ENCODE results near the gene CRADD.

DNA sequence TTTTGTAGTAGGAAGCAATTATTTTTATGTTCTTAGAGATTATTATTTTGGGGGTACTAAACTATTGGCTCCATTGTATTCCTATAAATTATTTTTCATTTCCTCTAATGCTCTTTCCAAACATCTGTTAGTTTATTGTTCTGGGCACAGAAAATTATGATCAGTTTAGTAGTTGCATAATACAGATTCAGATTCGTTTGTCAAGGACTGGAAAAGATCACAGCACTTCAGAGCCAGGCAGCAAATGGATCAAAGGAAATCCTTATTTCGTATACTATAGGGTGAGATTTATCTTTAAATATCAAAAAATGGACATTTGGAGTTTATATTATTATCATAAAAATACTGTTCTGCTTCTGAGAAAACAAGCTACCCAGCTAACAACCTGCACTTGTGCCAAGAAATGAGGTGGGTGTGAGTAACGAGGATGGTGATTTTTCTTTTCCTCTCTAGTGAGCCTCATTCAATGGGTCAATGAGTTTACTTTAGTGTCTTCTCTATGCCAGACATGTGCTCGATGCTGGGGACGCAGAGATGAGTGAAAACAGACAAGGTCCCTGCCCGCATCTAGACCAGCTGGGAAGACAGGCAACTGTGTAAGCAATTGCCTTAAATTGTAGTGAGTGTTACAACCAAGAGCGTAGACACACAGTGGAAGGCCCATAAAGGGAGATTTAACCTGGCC, 262.6 kb downstream of the CRADD start:
- TF ChIP-seq, protein P1, sequence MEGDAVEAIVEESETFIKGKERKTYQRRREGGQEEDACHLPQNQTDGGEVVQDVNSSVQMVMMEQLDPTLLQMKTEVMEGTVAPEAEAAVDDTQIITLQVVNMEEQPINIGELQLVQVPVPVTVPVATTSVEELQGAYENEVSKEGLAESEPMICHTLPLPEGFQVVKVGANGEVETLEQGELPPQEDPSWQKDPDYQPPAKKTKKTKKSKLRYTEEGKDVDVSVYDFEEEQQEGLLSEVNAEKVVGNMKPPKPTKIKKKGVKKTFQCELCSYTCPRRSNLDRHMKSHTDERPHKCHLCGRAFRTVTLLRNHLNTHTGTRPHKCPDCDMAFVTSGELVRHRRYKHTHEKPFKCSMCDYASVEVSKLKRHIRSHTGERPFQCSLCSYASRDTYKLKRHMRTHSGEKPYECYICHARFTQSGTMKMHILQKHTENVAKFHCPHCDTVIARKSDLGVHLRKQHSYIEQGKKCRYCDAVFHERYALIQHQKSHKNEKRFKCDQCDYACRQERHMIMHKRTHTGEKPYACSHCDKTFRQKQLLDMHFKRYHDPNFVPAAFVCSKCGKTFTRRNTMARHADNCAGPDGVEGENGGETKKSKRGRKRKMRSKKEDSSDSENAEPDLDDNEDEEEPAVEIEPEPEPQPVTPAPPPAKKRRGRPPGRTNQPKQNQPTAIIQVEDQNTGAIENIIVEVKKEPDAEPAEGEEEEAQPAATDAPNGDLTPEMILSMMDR (IDR thresholded peaks at IDR 0.05), result no peak
- TF ChIP-seq POLR2AphosphoS5 (IDR thresholded peaks at IDR 0.05), result no peak
- no peak for TF ChIP-seq POLR2A (IDR thresholded peaks at IDR 0.05)
- no peak for TF ChIP-seq EP300 (IDR thresholded peaks at IDR 0.05)
